VCaP (cell line): ENCODE results near the gene ABHD1.
"Not testable (repeated sequence)": the region's sequence is repeated elsewhere in the genome, so short reads cannot be mapped to it uniquely, and the experiment has no call there.

Source experiments
- H3K27ac ChIP-seq: fragments of 450-650 bp; 2 replicates; pipeline ENCODE4 v1.5.1; 2017
- TF ChIP-seq, protein P1 (sequence below): fragments of 450-650 bp; conservative IDR thresholded peaks from 2 replicates; pipeline ENCODE4 v1.5.1; 2017; ENCODE audit warnings: mild to moderate bottlenecking, moderate library complexity

The ABHD1 gene

GRCh38 chr2:27162151-27163121 is 38.8 kb downstream of the ABHD1 start:
- H3K27ac ChIP-seq = no peak overlapping the region
- TF ChIP-seq, protein P1, sequence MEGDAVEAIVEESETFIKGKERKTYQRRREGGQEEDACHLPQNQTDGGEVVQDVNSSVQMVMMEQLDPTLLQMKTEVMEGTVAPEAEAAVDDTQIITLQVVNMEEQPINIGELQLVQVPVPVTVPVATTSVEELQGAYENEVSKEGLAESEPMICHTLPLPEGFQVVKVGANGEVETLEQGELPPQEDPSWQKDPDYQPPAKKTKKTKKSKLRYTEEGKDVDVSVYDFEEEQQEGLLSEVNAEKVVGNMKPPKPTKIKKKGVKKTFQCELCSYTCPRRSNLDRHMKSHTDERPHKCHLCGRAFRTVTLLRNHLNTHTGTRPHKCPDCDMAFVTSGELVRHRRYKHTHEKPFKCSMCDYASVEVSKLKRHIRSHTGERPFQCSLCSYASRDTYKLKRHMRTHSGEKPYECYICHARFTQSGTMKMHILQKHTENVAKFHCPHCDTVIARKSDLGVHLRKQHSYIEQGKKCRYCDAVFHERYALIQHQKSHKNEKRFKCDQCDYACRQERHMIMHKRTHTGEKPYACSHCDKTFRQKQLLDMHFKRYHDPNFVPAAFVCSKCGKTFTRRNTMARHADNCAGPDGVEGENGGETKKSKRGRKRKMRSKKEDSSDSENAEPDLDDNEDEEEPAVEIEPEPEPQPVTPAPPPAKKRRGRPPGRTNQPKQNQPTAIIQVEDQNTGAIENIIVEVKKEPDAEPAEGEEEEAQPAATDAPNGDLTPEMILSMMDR = no peak

- TF ChIP-seq, protein P1 = no peak
- H3K27ac ChIP-seq = no peak overlapping the region
These were observed 41.5 kb downstream of the ABHD1 start for GRCh38 chr2:27164960-27165763.

DNA sequence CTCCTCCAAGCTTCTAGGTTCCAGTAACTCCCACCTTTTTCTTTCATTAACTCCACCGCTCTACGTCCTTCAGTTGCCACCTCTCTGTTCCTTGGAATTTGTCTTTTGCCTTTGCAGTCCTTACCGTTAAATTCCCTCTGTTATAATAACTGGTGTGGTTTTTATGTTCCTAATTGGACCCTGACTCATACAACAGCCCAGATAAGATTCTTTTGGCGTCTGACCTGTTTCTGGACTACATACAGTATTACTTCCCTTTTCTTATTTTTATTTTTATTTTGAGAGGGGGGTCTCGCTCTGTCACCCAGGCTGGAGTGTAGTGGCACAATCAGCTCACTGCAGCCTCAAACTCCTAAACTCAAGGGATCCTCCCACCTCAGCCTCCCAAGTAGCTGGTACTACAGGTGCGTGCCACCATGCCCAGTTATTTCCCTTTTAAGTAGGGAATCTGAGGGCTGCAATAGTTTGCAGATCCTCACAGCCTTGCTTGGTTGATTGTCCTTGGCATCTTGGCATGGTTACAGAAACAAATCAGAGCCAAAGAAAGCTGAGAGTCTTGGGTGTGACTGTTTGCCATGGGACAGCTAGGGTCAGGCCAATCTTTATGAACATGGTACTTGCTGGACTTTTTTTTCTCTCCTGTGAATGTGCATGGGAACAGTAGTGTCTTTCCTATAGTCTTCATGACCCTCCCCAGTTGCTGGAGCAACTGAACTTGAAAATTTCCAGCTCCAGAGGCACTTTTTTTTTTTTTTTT is 47.1 kb downstream of the ABHD1 start:
- H3K27ac ChIP-seq = no peak overlapping the region
- TF ChIP-seq, protein P1 = no peak

GRCh38 chr2:27171351-27171848 is 47.8 kb downstream of the ABHD1 start:
- TF ChIP-seq, protein P1 = no peak
- no peak overlapping the region for H3K27ac ChIP-seq

GRCh38 chr2:27174638-27175037 is 51.0 kb downstream of the ABHD1 start:
- TF ChIP-seq, protein P1 = no peak
- H3K27ac ChIP-seq = no peak overlapping the region

- no peak overlapping the region for H3K27ac ChIP-seq
- TF ChIP-seq, protein P1 = no peak
These were observed 51.7 kb downstream of the ABHD1 start for GRCh38 chr2:27175330-27175729.

DNA sequence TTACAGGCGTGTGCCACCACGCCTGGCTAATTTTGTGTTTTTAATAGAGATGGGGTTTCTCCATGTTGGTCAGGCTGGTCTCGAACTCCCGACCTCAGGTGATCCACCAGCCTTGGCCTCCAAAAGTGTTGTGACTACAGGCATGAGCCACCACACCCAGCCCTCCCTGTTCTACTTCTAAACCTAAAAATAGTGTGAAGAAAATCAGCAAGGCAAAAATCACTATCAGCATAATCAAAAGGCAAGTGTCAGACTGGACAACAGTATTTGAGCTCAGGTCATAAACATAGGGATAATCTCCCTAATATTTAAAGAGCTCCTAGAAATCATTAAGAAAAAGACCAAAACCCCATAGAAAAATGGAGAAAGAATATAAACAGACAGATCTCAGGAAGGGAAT is 52.2 kb downstream of the ABHD1 start:
- not testable (repeated sequence) for H3K27ac ChIP-seq
